Keratinocyte (primary cell): ENCODE results near the gene RNU1-1. TPM values are rescaled to one million over a fixed set of nuclear protein-coding genes. Genes with fewer than 3 reads are reported as not detected.
"Not testable (repeated sequence)": the region's sequence is repeated elsewhere in the genome, so short reads cannot be mapped to it uniquely, and the experiment has no call there.

Source experiments
- DNase-seq: peaks from one replicate; pipeline ENCODE4 v3.0.0-alpha.2; 2011; ENCODE audit warnings: low read depth, missing footprints, low spot score
- FAIRE-seq: peaks from 2 replicates; lab custom pipeline; 2011; peaks lifted over from hg19 to GRCh38; lab: Jason Lieb, UNC
- H2AFZ ChIP-seq: 2 replicates; pipeline ENCODE4 v1.6.0; 2012; ENCODE audit warnings: low read length, control low read depth, inconsistent platforms; ENCODE audit not compliant: control insufficient read depth
- H3K27ac ChIP-seq: 2 replicates; pipeline ENCODE4 v1.5.1; 2011; ENCODE audit warnings: low read length; ENCODE audit not compliant: control insufficient read depth, insufficient read depth
- H3K27me3 ChIP-seq: 3 replicates; pipeline ENCODE4 v1.6.0; 2011; ENCODE audit warnings: low read length; ENCODE audit not compliant: control insufficient read depth, insufficient read depth; ENCODE audit errors: extremely low read depth
- H3K36me3 ChIP-seq, 2 experiments: 2 replicates in 1 of 2; 3 replicates in 1 of 2; pipeline ENCODE4 v1.5.1; 2011; ENCODE audit warnings: low read length in 2 of 2, mild to moderate bottlenecking in 1 of 2; ENCODE audit not compliant: control insufficient read depth in 2 of 2, insufficient read depth in 2 of 2; ENCODE audit errors: extremely low read depth in 1 of 2
- H3K4me1 ChIP-seq: 3 replicates; pipeline ENCODE4 v1.5.1; 2011; ENCODE audit warnings: low read length; ENCODE audit not compliant: control insufficient read depth, insufficient read depth; ENCODE audit errors: extremely low read depth
- H3K4me2 ChIP-seq: 3 replicates; pipeline ENCODE4 v1.6.0; 2011; ENCODE audit warnings: low read depth, low read length; ENCODE audit not compliant: control insufficient read depth, insufficient read depth; ENCODE audit errors: extremely low read depth
- H3K4me3 ChIP-seq, 3 experiments: fragments of 200-600 bp in 1 of 3; sonication (generic) in 1 of 3; 2 replicates in 2 of 3; 3 replicates in 1 of 3; pipeline ENCODE4 v1.5.1; 2011 to 2016; ENCODE audit warnings: low read length in 3 of 3, mild to moderate bottlenecking in 3 of 3, control low read depth in 2 of 3, inconsistent platforms in 1 of 3, low read depth in 1 of 3, mixed read lengths in 1 of 3, mixed run types in 1 of 3, moderate library complexity in 1 of 3; ENCODE audit not compliant: control insufficient read depth in 2 of 3, insufficient read depth in 2 of 3; ENCODE audit errors: extremely low read depth in 1 of 3
- H3K79me2 ChIP-seq: 2 replicates; pipeline ENCODE4 v1.6.0; 2012; ENCODE audit warnings: low read length; ENCODE audit not compliant: control insufficient read depth, insufficient read depth
- H3K9ac ChIP-seq: 3 replicates; pipeline ENCODE4 v1.6.0; 2011; ENCODE audit warnings: low read length; ENCODE audit not compliant: control insufficient read depth, insufficient read depth; ENCODE audit errors: extremely low read depth
- H3K9me1 ChIP-seq: 3 replicates; pipeline ENCODE4 v1.6.0; 2011; ENCODE audit warnings: low read length; ENCODE audit not compliant: control insufficient read depth, insufficient read depth; ENCODE audit errors: extremely low read depth
- H3K9me3 ChIP-seq: 2 replicates; pipeline ENCODE4 v1.5.1; 2012; ENCODE audit warnings: low read depth, low read length; ENCODE audit not compliant: control insufficient read depth
- H4K20me1 ChIP-seq: 3 replicates; pipeline ENCODE4 v1.6.0; 2011; ENCODE audit warnings: low read length; ENCODE audit not compliant: control insufficient read depth, insufficient read depth; ENCODE audit errors: extremely low read depth
- dilution Hi-C: fragments of 300-500 bp; cut with MboI; formaldehyde crosslinking; loops from one replicate; pipeline ENCODE4 v1.7.0; 2020; ENCODE audit warnings: low sequenced_read_pairs; ENCODE audit not compliant: extremely low pct_ligation_motif_present
- polyA plus RNA-seq, 5 experiments: library from polyadenylated mRNA; depleted of rRNA in 3 of 5; stranded (reverse) in 3 of 5; stranded (forward) in 1 of 5; unstranded in 1 of 5; fragments of >200 nt; gene quantifications; 1 replicate in 1 of 5; 2 replicates in 3 of 5; 3 replicates in 1 of 5; pipeline versions ENCODE4 v1.2.1 to v1.2.3, GENCODE V29; 2011 to 2012; ENCODE audit warnings: missing spikeins in 2 of 5, low read depth in 1 of 5, low replicate concordance in 1 of 5

RNU1-1 gene
- polyA plus RNA-seq, 1 donor (not counting 4 experiments of a cell fraction or from before 2014, with no cell fraction given), result 67.0 TPM

- H3K4me2 ChIP-seq, dilution Hi-C loops, FAIRE-seq: not testable (repeated sequence)
Measured at GRCh38 chr1:16508861-16509445, 5.1 kb downstream of the RNU1-1 start.

GRCh38 chr1:16506364-16507136 lies 7.5 kb downstream of the RNU1-1 start:
- H3K9me3 ChIP-seq, H3K79me2 ChIP-seq, H3K27me3 ChIP-seq, H3K4me3 ChIP-seq, H3K9me1 ChIP-seq, dilution Hi-C loops, H3K4me2 ChIP-seq, H4K20me1 ChIP-seq, H3K9ac ChIP-seq, H3K27ac ChIP-seq, FAIRE-seq, H3K4me1 ChIP-seq, H3K36me3 ChIP-seq, H2AFZ ChIP-seq, DNase-seq: not testable (repeated sequence)

More at GRCh38 chr1:16508861-16509445, 5.1 kb downstream of the RNU1-1 start:
- not testable (repeated sequence) for H3K9me3 ChIP-seq, H4K20me1 ChIP-seq, H3K4me1 ChIP-seq, H3K27ac ChIP-seq, H3K36me3 ChIP-seq, DNase-seq, H3K4me3 ChIP-seq, H3K9me1 ChIP-seq, H3K79me2 ChIP-seq, H3K27me3 ChIP-seq, H3K9ac ChIP-seq, H2AFZ ChIP-seq

- H3K27ac ChIP-seq, H4K20me1 ChIP-seq, H3K9me3 ChIP-seq, H3K27me3 ChIP-seq, H2AFZ ChIP-seq, dilution Hi-C loops, H3K79me2 ChIP-seq, DNase-seq, H3K4me3 ChIP-seq, H3K4me1 ChIP-seq, H3K9ac ChIP-seq, H3K36me3 ChIP-seq, FAIRE-seq, H3K4me2 ChIP-seq, H3K9me1 ChIP-seq: not testable (repeated sequence)
Measured at GRCh38 chr1:16505870-16506269, 8.2 kb downstream of the RNU1-1 start.
